ENCODE results near the gene ASPG.

ASPG gene

GRCh38 chr14:104085032-104085888, at the start of gene ASPG:
ASPG (plus strand) TSS chr14:104085700; CDS start chr14:104085771, 71 bp downstream.
- DNase-seq = no peak

GRCh38 chr14:104036212-104036611, 49.3 kb upstream of the ASPG start:
- DNase-seq = no peak

DNA sequence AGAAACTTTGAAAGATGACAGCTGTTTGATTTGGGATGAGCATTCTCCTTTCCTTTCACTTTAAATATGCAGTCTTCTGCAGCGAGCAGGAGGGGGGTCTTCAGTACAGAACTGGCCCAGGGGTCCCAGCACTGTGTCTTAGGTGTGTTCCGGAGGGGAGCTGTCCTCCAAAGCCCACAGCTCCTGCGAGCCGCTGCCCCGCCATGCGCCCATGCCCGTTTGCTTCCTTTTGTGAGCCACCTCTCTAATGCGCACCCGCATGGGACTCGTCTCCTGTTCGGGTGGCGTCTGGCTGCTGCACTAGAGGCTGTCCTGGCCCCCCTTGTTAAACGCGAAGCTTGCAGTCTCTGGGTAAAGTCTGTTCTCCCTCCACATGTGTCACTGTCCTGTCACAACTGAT, 48.4 kb upstream of the ASPG start:
- DNase-seq = no peak

GRCh38 chr14:104037903-104038302, 47.6 kb upstream of the ASPG start:
- DNase-seq = no peak

DNA sequence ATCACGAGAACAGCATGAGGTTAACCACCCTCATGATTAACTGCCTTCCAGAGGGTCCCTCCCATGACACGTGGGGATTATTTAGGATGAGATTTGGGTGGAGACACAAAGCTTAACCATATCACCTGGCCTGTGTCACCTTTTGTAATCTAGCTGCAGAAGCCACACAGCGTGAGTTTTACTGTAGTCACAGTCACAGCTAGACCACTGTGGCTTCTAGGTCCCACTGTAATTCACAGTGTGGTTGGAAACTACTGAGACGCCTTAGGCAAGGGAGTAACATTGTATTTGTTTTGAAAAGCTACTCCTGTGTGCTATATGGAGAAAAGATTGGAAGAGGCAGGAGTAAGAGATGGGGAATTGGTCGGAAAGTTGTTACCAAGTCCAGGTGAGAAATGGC, 46.3 kb upstream of the ASPG start:
- no peak for DNase-seq

DNA sequence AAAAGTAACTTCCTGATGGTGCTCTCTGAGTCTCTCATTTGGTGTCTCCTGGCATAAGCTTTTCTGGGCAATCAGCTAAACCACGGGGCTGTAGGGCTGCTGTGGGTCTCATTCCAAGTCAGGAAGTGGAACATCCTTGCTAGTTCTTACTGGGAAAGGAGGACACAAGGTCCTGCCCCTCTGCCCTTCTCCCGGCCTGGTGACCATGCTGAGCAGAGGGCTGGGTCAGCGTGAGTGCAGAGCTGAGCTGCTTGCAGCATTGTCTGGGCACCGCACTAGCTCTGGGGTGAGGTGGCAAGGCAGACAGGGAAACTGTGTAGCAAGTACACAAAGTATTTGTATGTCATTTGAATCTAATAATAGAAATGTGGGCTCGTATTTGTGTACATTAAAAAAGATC, 45.0 kb upstream of the ASPG start:
- no peak for DNase-seq

GRCh38 chr14:104041430-104042104, 43.9 kb upstream of the ASPG start:
- no peak for DNase-seq

DNA sequence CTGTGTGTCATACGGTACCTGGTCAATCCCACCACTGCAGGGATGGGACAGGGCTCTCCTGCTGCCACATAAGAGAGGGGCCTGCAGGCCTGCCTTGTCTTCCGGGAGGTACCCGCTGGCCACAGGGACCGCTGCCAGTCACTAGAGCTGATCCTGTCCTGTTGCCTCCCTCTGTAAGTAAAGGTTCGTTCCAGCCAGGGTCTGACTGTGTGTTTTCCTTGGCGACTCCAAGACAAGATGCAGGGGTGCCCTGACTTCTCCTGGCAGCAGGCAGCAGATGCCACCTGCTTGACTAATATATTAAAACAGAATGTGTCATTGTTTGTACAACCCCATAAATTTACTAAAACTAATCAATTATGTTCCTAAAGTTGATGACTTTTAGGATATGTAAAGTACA, 41.5 kb upstream of the ASPG start:
- no peak for DNase-seq

GRCh38 chr14:104047761-104048160, 37.7 kb upstream of the ASPG start:
- DNase-seq = no peak

DNA sequence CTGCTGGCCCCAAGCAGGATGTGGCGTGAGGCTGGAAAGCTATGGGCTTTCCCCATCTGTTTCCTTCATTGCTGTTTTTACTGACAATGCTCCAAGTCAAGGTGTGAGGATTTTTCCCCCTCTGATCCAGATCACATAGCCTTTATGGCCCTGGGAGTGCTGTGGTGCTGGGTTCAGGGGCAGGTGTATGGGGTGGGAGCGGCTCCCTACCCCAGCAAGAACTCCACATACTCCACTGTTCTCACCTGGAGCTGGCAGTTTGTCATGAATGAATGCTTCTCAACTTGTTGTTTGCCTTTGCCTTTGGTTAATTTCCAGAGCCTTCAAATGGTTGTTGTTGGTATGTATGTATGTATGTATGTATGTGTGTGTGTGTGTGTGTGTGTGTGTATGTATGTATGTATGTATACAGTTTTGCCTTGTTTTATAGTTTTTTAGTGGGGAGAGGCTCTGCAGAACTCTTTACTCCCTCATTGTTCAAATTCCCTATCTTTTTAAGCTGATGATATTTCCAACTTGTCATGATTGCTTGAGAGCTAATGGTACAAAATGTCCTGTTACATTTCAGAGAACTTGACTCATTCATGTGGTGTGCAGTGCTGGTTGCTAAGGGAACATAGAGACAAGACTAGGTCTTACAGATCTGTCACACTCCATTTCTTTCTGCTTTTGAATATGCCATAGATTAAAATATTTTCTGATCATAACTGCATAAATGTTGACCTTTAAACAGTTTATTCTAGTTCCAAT, 36.6 kb upstream of the ASPG start:
- no peak for DNase-seq

DNA sequence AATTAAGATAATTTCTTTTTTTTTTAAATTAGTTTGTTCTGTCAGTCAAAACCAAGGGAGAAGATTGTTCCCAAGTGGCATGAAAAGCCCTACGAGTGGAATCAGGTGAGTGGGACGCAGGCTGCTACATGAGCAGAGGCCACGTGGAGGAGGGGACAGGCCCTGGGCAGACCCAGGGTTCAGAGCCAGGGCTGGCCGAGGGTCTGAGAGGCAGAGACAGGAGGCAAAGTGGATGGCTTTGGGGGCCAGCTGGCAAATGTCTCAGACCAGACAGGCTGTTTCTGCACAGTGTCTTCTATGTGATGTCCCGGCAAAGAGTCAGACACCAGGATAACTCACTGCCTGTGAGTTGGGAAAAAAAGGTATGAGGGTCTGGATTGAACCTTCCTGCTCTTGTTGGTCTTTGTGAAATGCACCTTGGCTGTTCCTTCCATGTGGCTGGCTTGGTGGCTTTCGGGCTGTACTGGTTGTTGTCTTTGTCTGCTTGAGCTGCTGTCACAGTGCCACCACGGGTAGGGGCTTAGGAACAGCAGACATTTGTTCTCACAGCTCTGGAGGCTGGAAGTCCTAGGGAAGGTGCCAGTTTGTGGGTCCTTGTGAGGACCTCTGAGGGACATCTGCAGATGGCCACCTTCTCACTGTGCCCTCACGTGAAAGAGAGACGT, 35.8 kb upstream of the ASPG start:
- DNase-seq = no peak

GRCh38 chr14:104051092-104051813, 34.2 kb upstream of the ASPG start:
- no peak for DNase-seq

DNA sequence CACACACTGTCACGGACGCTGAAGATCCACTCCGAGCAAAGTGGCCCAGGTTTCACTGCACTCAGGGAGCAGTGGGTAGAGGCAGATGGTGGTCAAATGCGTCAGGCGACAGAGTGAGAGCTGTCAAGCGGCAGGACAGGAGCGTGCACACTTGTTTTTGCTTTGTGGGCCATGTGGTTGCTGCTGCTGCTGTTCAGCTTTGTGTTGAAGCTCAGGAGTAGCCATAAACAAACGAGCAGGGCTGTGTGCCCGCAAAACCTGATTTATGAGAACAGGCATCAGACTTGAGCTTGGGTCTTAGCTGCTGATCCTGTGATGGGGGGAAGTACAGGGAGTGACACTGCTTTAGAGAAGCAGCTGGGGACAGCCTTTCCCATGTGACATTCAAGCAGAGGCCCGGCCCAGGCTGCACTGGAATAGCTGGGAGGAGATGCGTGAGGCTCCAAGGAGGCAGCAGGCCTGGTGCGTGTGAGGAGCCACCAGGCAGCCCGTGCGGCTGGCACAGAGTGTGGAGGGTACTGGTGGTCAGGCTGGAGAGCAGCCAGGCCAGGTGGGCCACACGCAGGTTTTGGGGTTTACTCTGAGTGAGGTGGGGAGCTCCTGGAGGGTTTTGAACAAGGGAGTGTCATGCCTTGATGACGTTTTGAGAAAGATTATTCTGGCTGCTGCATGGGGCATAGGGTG, 31.1 kb upstream of the ASPG start:
- no peak for DNase-seq

GRCh38 chr14:104062281-104062680, 23.2 kb upstream of the ASPG start:
- DNase-seq = no peak

DNA sequence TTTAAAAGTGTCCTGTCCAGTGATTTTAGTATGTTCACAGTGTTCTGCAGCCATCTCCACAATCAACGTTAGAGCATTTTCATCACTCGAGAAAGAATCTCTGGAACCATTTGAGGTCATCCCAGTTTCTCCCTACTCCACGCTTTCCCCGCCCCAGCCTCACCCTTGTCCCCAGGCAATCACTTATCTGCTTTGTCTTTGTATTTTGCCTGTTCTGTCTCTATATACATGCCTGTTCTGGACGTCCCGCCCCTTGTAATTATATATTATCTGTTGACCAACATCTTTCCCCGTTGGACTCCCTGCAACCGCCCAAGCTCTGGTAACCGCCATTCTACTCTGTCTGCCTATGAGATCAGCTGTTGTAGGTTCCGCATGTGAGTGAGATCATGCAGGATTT, 21.5 kb upstream of the ASPG start:
- no peak for DNase-seq

- no peak for DNase-seq
These were observed 19.2 kb upstream of the ASPG start for GRCh38 chr14:104066279-104066678.

- DNase-seq = no peak
These were observed 18.7 kb upstream of the ASPG start for GRCh38 chr14:104066719-104067295.

DNA sequence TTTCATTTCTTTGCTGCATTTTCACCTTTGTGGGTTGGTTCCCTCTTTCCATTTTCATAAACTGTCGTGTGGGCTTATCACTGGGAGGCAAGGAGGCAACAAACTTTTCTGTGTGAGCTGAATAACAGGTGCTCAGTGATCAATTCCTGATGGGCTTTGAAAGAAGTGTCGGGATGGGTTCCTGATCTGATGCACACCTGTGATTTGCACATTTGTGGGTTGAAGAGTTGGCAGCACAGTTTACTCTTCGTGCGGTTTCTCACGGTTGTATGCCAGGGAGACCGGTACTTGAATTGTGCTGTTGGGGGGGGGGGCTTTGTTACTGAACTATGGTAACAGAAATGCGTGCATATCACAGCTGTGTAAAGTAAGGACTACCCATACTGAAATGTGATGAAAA, 16.0 kb upstream of the ASPG start:
- DNase-seq = no peak

DNA sequence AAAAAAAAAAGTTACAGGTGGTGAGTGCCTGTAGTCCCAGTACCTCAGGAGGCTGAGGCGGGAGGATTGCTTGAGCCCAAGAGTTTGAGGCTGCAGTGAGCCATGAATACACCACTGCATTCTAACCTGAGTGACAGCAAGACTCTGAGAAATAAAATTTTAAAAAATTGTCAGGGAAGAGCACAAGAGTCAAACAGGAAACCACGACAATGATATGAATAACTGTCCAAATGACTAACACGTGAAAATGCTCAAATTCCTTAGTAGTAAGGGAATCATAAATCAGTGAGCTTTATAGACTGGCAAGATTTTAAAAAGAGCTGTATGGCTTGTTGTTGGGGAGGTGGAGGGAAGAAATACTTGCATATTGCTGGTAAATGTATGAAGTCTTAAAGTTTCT, 12.9 kb upstream of the ASPG start:
- DNase-seq = no peak

GRCh38 chr14:104073764-104074163, 11.7 kb upstream of the ASPG start:
- no peak for DNase-seq

GRCh38 chr14:104075530-104076151, 9.9 kb upstream of the ASPG start:
- no peak for DNase-seq
